RWPE1 (cell line): Measurements from ENCODE around the gene MYD88.

Experiments used
- CTCF ChIA-PET: fragments of 350-600 bp; sonication (Branson Sonifier 250); formaldehyde crosslinking; extraction: SDS; loops from one replicate; lab custom pipeline; 2021; lab: Yijun Ruan, JAX
- POLR2A ChIA-PET: fragments of 400-600 bp; formaldehyde crosslinking; extraction: SDS; loops from one replicate; lab custom pipeline; 2020; ENCODE audit warnings: antibody characterized with exemption; ENCODE audit not compliant: low non-redundant PET; lab: Yijun Ruan, JAX
- DNase-seq: peaks from one replicate; pipeline ENCODE4 v3.0.0; 2012; ENCODE audit warnings: low spot score
- H3K27ac ChIP-seq: fragments of 450-650 bp; 2 replicates; pipeline ENCODE4 v1.5.1; 2017
- CTCF ChIP-seq: fragments of 450-650 bp; conservative IDR thresholded peaks from 2 replicates; pipeline ENCODE4 v1.5.1; 2017; ENCODE audit warnings: low read depth, mild to moderate bottlenecking

MYD88 gene

GRCh38 chr3:38177181-38177580, 38.7 kb downstream of the MYD88 start:
- CTCF ChIA-PET, result no interaction called here
- TF ChIP-seq CTCF, result no peak
- POLR2A ChIA-PET, result no interaction called here
- no peak overlapping the region for H3K27ac ChIP-seq
- no peak for DNase-seq

DNA sequence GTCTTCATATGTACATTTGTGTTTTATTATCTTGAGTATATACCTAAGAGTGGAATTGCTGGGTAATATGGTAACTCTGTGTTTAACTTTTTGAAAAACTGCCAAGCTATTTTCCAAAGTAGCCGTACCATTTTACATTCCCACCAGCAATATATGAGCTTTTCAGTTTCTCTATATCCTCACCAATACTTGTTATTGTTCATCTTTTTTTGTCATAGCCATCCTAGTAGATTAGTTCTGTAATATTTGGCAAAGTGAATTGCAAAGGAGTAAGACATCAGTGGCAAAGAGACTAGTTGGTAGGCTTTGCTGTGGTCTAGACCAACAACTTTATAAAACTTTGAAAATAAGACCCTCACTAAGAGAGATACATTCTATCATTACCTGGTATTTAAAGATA, 48.3 kb downstream of the MYD88 start:
- ChIA-PET POLR2A (no interaction called here), CTCF (no interaction called here)
- no peak for TF ChIP-seq CTCF
- no peak overlapping the region for H3K27ac ChIP-seq
- DNase-seq, result no peak

- ChIA-PET POLR2A (no interaction called here), CTCF (interaction anchor here (0.7 kb wide), 1 partner anchor 93 kb away, joined by 5 read pairs; no protein-coding TSS in a partner anchor)
These were observed 52.0 kb downstream of the MYD88 start for GRCh38 chr3:38190481-38190881.

More at GRCh38 chr3:38190481-38190881, 52.0 kb downstream of the MYD88 start:
- no peak overlapping the region for H3K27ac ChIP-seq
- no peak for TF ChIP-seq CTCF
- no peak for DNase-seq
